GM12891 (cell line): Measurements from ENCODE around the gene SMTN.

Experiments
- POLR2A ChIP-seq: IDR thresholded peaks from 2 replicates; pipeline ENCODE4 v1.6.1; 2011; ENCODE audit warnings: low read depth, low read length, control low read depth
- POLR2AphosphoS5 ChIP-seq: IDR thresholded peaks from 2 replicates; pipeline ENCODE4 v1.6.1; 2011; ENCODE audit warnings: low read depth, low read length, control low read depth

- TF ChIP-seq POLR2AphosphoS5 (no peak), POLR2A (no peak)
Measured at GRCh38 chr22:31100762-31101525, 19.8 kb downstream of the SMTN start.
